NT2/D1 (cell line): ENCODE results near the gene EIF1AD.

Experiments used
- DNase-seq: peaks from one replicate; pipeline ENCODE4 v3.0.0-alpha.2; 2011; ENCODE audit warnings: low read depth, low spot score
- H3K27me3 ChIP-seq: 2 replicates; pipeline ENCODE4 v1.6.0; 2011; ENCODE audit warnings: mild to moderate bottlenecking; ENCODE audit not compliant: insufficient read length, insufficient read depth
- H3K36me3 ChIP-seq: 2 replicates; pipeline ENCODE4 v1.6.1; 2011; ENCODE audit warnings: mild to moderate bottlenecking, low read length, mixed read lengths; ENCODE audit not compliant: insufficient read depth, insufficient read length
- H3K4me1 ChIP-seq: 2 replicates; pipeline ENCODE4 v1.5.1; 2011; ENCODE audit not compliant: insufficient read depth, insufficient read length
- H3K4me3 ChIP-seq: 2 replicates; pipeline ENCODE4 v1.5.1; 2011; ENCODE audit warnings: low read depth; ENCODE audit not compliant: insufficient read length
- H3K9ac ChIP-seq: 2 replicates; pipeline ENCODE4 v1.6.0; 2011; ENCODE audit warnings: low read depth; ENCODE audit not compliant: insufficient read length
- H3K9me3 ChIP-seq: 2 replicates; pipeline ENCODE4 v1.5.1; 2011; ENCODE audit warnings: mild to moderate bottlenecking, low read length; ENCODE audit not compliant: insufficient read depth
- SUZ12 ChIP-seq: IDR thresholded peaks from 2 replicates; pipeline ENCODE4 v1.6.1; 2011; ENCODE audit not compliant: insufficient read length, insufficient read depth; ENCODE audit errors: extremely low read depth
- YY1 ChIP-seq: IDR thresholded peaks from 2 replicates; pipeline ENCODE4 v1.6.1; 2011; ENCODE audit not compliant: insufficient read length, insufficient read depth
- ZNF274 ChIP-seq: IDR thresholded peaks from 2 replicates; pipeline ENCODE4 v1.6.1; 2011; ENCODE audit warnings: mild to moderate bottlenecking, low read depth, low read length

Gene EIF1AD

DNA sequence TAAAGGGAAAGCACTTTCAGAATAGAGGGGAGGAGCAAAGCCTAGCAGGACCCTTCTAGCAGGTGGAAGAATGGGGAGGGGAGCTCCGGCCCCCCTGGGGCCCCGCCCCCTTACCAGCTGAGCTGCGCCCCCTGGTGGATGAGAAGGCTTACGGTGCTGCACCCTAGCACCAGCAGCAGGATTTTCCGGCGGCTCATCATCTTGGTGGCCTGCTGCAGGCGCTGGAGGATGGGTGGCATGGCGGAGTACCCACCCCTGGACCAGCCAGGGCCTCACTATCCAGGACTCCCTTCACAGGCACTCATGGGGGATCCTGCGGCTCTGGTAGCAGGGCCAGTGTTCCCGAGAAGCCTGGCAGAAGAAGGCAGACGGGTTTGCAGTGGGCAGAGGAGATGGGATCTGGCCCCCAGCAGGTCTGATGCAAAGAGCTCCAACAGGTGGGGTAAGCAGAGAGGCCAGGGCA, 43.3 kb upstream of the EIF1AD start:
- H3K4me1 ChIP-seq, result peaks cover 4% of the 10 kb centered on the region
- H3K9me3 ChIP-seq, result no peaks in the 10 kb centered on the region
- H3K4me3 ChIP-seq, result no peak overlapping the region
- DNase-seq, result peak; percentile 63
- H3K27me3 ChIP-seq, result peaks cover 2% of the 10 kb centered on the region
- peaks cover 3% of the 10 kb centered on the region for H3K36me3 ChIP-seq
- no peak for TF ChIP-seq ZNF274
- TF ChIP-seq YY1, result no peak
- no peak for TF ChIP-seq SUZ12
- H3K9ac ChIP-seq, result peak overlapping the region; percentile 3

DNA sequence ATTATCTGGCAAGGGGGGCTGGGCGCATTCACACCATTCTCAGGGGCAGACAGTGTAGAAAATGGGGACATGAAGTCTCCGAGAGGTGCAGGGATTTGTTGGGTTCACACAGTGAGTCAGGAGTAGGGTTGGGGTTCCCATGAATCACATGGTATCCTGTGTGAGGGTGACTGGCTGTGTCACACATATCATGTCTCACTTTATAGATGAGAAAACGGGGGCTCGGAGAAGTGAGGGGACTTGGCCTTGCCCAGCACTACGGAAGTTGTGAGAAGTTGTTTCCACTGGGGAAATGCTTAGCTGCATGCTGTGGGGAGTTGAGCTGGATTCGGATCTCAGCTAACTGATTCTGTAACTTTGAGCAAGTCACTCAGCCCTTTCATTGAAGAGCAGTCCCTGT, 42.8 kb upstream of the EIF1AD start:
- peaks cover 4% of the 10 kb centered on the region for H3K4me1 ChIP-seq
- DNase-seq, result no peak

DNA sequence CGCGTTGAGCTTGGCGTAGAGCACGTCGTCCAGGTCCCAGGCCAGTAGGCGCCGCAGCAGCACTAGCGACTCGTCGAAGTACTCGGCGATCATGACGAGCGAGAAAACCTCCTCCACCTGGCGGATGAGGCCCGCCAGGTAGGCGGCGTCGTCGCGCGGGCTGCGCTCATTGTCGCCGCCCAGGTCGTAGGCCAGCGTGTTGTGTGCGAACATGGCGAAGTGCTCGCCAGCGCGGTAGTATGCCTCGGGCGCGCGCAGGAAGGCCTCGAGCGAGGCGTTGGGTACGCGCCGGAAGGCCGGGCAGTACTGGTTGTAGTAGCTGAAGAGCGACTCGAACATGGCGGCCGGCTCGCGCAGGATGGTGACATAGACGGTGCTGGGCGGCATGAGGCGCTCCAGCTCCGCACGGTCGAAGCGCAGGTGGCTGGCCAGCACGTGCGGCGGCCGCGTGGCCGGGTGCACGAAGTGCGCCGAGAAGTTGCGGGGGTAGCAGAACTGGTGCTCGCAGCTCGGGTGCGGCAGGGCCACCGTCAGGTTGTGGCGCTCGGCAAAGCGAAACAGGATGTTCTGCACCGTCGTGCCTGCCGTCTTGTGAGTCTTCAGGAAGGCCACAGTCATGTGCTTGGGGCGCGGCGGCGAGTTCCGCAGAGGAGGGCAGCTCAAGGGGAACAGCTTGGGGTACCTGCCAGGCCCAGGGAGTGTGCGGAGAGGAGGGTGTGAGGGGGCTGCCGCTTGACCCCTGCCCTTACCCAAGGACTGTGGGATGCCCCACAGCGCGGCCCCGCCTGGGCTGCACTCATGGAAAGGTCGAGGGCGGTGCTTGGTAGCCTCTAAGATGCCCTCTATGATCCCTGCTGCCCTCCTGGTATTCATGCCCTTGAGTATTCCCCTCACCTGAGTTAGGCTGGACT, 41.3 kb upstream of the EIF1AD start:
- DNase-seq, result no peak
- Histone ChIP-seq H3K4me1 (no peaks in the 10 kb centered on the region), H3K36me3 (peaks cover 3% of the 10 kb centered on the region), H3K4me3 (no peak overlapping the region), H3K9ac (no peak overlapping the region), H3K27me3 (no peaks in the 10 kb centered on the region), H3K9me3 (no peaks in the 10 kb centered on the region)
- TF ChIP-seq ZNF274, result no peak
- TF ChIP-seq SUZ12, result no peak
- no peak for TF ChIP-seq YY1

More for the DNA sequence above, 42.8 kb upstream of the EIF1AD start:
- H3K36me3 ChIP-seq, result peaks cover 3% of the 10 kb centered on the region
- H3K4me3 ChIP-seq, result no peak overlapping the region
- TF ChIP-seq YY1 (no peak), SUZ12 (no peak), ZNF274 (no peak)
- no peak overlapping the region for H3K9ac ChIP-seq
- H3K9me3 ChIP-seq, result no peaks in the 10 kb centered on the region
- peaks cover 2% of the 10 kb centered on the region for H3K27me3 ChIP-seq

DNA sequence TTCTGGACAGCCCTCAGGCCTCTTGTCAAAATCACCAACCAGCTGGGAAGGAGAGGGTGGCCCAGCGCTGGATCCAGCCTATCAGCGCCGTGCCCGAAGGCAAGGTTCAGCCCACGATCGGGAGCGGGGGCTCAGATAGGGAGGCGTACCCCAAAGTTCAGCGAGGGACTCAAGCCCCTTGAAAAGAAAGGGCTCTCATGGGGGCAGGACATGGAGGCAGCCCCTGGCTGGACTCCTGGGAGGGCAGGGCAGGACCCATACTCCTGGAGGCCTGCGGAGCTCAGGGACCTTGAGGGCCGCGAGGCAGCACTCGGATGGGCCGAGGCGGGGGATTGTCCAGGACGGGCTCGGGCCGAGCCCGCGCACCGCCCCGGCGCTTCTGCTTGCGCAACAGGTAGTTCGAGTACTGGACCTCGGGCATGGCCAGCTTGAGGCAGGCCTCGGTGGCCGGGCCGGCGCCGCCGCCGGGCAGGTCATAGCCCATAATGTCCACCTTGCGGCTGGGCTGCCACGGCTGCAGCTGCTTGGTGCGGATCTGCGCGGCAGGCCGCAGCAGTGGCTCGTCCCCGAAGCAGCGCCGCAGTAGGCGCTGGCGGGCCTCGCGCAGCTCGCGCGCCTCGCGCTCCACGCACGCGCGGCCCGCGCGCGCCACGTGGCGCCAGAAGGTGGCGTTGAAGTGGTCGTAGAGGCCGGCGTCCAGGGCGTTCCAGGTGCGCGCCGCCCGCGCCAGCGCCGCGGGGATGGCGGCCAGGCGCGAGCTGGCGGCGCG, 40.5 kb upstream of the EIF1AD start:
- H3K9ac ChIP-seq, result no peak overlapping the region

DNA sequence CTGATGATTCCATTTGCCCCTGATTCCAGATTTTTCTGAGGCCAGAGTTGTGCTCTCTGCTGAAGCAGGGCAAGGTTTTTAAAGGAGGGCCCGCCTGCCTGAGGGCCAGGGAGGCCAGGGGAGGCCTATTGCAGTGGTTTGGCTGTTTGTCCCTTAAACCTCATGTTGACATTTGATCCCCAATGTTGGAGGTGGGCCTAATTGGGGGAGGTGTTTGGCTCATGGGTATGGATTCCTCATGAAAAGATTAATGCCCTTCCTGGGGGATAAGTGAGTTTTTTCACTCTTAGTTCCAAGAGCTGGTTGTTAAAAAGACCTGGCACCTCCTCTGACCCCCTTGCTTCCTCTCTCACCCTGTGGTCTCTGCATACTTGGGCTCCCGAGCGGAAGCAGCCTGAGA, 37.8 kb upstream of the EIF1AD start:
- no peak for DNase-seq
- H3K4me1 ChIP-seq, result no peaks in the 10 kb centered on the region

More for the DNA sequence above, 40.5 kb upstream of the EIF1AD start:
- Histone ChIP-seq H3K36me3 (peaks cover 3% of the 10 kb centered on the region), H3K27me3 (no peaks in the 10 kb centered on the region), H3K4me1 (no peaks in the 10 kb centered on the region), H3K9me3 (no peaks in the 10 kb centered on the region; the same call in 1 of the 2 replicates), H3K4me3 (no peak overlapping the region)
- DNase-seq, result no peak
- TF ChIP-seq YY1, result no peak
- no peak for TF ChIP-seq ZNF274
- no peak for TF ChIP-seq SUZ12

GRCh38 chr11:66037327-66037726, 35.4 kb upstream of the EIF1AD start:
- H3K9ac ChIP-seq, result no peak overlapping the region
- peaks cover 4% of the 10 kb centered on the region; the same call in 1 of the 2 replicates for H3K9me3 ChIP-seq
- no peak for TF ChIP-seq YY1
- TF ChIP-seq SUZ12, result no peak
- TF ChIP-seq ZNF274, result no peak
- DNase-seq, result no peak
- H3K27me3 ChIP-seq, result no peaks in the 10 kb centered on the region
- no peak overlapping the region for H3K4me3 ChIP-seq
- no peaks in the 10 kb centered on the region for H3K4me1 ChIP-seq
- H3K36me3 ChIP-seq, result no peaks in the 10 kb centered on the region

More for the DNA sequence above, 37.8 kb upstream of the EIF1AD start:
- TF ChIP-seq ZNF274 (no peak), YY1 (no peak), SUZ12 (no peak)
- peaks cover 4% of the 10 kb centered on the region; the same call in 1 of the 2 replicates for H3K9me3 ChIP-seq
- no peak overlapping the region for H3K4me3 ChIP-seq
- H3K36me3 ChIP-seq, result peaks cover 3% of the 10 kb centered on the region
- H3K9ac ChIP-seq, result no peak overlapping the region
- no peaks in the 10 kb centered on the region for H3K27me3 ChIP-seq

DNA sequence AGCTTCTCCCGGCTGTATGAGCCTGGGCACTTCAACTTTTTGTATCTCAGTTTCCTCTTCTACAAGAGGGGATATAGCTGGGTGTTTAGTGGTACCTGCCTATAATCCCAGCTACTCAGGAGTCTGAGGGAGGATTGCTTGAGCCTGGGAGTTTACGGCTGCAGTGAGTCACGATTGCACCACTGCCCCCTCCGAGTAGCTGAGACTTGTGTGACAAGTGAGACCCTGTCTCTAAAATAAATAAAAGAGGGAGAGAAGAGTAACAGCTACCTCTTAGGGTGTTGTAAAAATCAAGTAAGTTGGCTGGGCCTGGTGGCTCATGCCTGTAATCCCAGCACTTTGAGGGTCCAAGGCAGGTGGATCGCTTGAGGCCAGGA, 34.4 kb upstream of the EIF1AD start:
- TF ChIP-seq ZNF274 (no peak), SUZ12 (no peak), YY1 (no peak)
- Histone ChIP-seq H3K36me3 (no peaks in the 10 kb centered on the region), H3K9me3 (peaks cover 4% of the 10 kb centered on the region; the same call in 1 of the 2 replicates), H3K4me1 (no peaks in the 10 kb centered on the region), H3K4me3 (no peak overlapping the region), H3K27me3 (no peaks in the 10 kb centered on the region), H3K9ac (no peak overlapping the region)
- DNase-seq, result no peak
